ENCODE data around the gene NDUFA7.
"Not testable (repeated sequence)": the region's sequence is repeated elsewhere in the genome, so short reads cannot be mapped to it uniquely, and the experiment has no call there.

Gene NDUFA7

GRCh38 chr19:8341504-8341903 is 20.3 kb upstream of the NDUFA7 start:
- DNase-seq (ENCODE audit: low read depth): not testable (repeated sequence)

GRCh38 chr19:8340341-8341096 is 19.3 kb upstream of the NDUFA7 start:
- no peak for DNase-seq (ENCODE audit: low read depth)

DNA sequence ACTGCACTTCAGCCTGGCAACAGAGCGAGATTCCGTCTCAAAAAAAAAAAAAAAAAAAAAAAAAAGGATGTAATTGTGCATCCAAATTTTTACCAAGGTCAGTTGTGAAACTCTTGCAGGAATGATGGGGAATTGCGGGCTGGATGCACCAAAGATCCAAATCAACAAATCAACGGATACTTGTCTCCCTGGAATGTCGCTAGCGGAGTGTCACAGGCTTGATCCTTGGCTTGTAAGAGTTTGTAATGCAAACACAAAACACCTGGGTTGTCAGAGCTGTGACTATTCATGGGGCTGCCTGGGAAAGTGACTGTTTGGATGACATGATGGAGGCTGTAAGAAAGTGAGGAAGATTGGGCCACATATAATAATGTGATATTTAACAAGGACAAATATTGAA is 17.7 kb upstream of the NDUFA7 start:
- no peak for DNase-seq (ENCODE audit: low read depth)

GRCh38 chr19:8337728-8338127 is 16.6 kb upstream of the NDUFA7 start:
- no peak for DNase-seq (ENCODE audit: low read depth)

DNA sequence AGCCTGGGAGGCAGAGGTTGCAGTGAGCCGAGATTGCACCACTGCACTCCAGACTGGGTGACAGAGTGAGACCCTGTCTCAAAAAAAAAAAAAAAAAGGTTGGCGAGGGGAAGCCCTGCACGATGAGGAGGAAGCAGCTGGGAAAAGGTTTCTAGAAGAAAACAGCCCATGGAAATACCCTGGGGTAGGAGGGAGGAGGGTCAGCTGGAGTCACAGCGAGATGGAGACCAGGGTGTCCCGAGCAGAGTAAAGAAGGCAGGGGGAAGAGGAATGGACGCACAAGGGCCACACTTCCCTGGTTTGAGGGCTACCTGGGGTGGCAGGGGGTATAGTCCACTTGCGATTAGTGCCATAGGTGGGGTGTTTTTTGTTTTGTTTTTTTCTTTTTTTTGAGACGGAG is 15.5 kb upstream of the NDUFA7 start:
- DNase-seq (ENCODE audit: low read depth): no peak

DNA sequence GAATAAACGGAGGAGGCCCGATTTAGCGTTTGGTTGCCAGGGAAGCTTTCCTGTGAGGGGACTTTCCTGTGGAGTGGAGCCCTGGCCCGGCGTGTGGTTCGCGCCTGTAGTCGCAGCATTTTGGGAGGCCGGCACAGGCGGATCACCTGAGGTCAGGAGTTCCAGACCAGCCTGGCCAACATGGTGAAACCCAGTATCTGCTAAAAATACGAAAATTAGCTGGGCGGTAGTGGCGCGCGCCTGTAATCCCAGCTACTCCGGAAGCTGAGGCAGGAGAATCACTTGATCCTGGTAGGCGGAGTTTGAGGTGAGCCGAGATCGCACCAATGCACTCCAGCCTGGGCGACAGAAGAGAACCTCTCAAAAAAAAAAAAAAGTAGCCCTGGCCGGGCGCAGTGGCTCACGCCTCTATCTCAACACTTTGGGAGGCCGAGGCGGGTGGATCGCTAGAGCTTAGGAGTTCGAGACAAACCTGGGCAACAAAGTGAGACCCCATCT is 14.9 kb upstream of the NDUFA7 start:
- no peak for DNase-seq (ENCODE audit: low read depth)

GRCh38 chr19:8335343-8336071 is 14.3 kb upstream of the NDUFA7 start:
- no peak for DNase-seq (ENCODE audit: low read depth)

DNA sequence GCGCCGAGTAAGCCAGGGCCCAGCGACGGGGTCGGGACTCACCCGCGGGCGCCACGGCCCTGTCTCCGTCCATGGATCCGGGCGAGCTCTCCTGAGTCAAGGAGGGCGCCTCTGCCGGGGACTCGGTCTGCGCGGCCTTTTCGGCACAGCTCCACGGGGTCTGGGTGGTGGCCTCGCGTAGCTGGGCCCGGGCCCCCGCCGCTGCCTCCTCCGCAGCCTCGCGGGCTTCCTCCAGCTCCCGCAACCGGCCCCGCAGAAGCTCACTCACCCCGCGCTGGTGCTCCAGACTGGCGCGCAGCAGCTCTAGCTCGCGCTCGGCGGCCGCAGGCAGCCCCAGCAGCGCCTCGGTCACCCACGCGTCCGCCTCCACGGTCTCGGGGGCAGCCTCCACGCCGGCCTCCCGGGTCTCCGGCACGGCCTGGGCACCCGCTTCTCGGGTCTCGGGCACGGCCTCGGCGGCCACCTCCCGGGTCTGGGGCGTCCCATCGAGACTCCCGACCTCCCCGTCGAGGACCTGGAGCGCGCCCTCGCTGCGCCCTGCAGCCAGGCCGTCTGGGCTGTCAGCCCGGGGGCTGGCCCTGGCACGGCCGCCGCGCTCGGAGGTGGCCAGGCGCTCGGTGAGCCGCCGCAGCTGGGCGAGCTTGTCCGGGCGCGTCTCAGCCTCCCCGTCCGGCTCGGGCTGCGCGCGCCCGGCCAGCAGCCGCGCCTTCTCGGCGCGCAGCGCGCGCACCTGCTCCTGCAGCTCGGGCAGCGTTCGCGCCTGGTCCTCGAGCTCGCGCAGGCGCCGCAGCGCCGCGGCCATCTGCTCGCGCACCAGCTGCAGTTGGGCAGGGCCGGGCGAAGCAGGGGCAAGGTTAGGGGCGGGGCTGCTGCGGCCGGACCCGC is 13.5 kb upstream of the NDUFA7 start:
- no peak for DNase-seq (ENCODE audit: low read depth)

DNA sequence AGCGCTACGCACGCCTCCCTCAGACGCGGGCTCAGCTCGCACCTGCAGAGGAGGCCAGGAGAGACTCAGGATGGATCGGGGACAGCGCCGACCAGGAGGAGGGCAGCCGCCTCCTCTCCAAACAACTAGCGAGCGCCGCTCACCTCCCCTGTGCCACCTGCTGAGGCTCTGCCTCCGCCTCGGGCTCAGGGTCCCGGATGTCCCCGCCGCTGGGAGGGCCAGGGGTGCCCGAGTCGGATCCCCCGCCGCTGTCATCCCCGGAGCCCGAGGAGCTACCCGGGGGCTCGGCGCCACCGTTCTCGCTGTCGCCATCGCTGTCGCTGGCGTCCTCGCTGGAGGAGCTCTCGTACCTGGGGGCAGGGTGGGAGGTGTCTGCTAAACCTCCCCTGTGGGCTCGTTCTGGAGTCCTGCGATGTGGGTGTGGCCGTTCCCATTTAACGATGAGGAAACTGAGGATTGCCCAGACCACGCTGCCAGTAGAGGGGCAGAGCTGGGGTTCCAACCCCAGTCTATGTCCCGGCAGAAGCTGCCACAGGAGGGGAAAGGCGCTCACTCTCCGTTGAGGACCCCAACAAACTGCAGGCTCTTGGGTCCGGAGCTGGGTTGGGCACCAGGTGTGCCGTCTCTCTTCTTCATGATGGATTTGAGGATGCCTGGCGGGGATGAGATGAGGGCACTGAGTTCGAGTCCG is 12.7 kb upstream of the NDUFA7 start:
- DNase-seq (ENCODE audit: low read depth): no peak

DNA sequence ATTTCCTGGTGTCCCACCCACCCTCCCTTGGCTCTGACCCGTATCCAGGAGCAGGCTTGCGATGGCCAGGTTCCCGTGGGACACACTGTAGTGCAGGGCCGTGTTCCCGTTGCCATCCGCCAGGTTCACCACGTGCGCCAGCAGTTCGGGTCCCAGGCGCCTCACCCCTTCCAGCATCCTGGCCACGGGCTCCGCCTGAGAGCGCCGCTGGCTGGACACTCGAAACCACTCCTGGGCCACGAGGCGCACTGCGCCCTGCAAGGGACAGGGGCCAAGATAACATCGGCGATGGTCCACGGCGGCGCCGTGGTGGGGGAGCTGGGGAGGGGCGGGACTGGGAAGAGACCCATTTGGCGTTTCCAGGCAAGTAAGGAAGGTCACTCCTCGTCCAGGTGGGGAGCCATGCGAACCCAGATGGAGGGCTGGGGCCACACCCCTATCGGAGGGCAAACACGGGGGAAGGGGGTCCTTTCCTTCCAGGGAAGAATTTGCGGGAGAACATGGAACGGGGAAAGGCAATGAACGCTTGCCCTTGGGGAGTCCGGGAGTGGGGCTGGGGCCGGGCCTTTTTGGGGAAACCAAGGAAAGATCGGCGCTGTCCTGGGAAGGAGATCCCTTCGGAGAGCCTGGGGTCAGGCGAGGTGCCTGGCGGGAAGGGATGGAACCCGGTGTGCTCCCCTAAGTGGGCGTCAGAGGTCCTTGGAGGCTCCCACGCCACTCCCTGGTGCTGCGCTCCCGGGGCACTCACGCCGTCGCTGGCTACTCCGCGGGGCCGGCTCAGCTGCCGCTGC is 12.0 kb upstream of the NDUFA7 start:
- no peak for DNase-seq (ENCODE audit: low read depth)

DNA sequence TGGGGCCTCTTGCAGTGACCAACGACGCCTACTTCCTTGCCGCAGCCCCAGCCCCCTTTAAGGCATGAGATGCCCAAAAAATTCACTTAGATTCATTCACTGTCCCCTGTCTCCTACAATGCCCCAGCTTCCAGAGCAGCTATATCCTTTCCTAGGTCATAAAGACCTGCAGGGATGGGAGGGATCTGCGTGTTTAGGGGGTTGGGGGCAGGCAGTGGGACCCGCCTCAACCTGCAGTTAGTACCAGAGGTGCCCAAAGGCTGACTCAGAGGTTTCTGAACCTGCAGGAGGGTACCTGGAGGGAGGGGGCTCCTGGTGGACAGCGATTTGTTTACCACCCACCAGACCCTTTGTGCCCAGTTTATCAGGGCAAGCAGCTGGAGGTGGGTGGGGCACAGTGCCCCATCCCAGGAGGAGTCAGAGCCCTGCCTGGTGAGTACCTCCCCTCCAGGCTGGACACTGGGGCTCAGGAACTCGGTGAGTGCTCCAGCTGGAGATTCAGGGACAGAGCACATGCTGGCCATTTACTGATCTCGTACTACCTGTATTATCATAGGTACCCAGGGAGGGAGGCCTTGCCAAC is 10.2 kb upstream of the NDUFA7 start:
- DNase-seq (ENCODE audit: low read depth): no peak

GRCh38 chr19:8329996-8330395 is 8.8 kb upstream of the NDUFA7 start:
- no peak for DNase-seq (ENCODE audit: low read depth)

DNA sequence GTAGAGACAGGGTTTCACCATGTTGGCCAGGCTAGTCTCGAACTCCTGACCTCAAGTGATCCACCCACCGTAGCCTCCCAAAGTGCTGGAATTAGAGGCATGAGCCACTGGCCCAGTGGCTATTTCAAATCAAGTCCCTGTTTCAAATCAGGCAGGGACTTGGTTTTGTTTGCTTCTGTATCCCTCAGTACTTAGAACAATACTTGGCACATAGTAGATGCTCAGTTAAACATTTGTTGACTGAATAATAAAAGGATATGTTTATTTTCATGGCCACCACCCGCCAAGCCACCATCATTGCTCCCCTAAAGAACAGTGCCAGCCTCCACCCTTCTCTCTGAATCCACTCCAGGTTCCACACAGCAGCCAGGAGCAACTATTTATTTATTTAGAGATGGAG is 4.3 kb upstream of the NDUFA7 start:
- no peak for DNase-seq (ENCODE audit: low read depth)

GRCh38 chr19:8324186-8325050 is 3.2 kb upstream of the NDUFA7 start:
- no peak for DNase-seq (ENCODE audit: low read depth)

- no peak for DNase-seq (ENCODE audit: low read depth)
Observed at GRCh38 chr19:8323781-8324185, 2.6 kb upstream of the NDUFA7 start.

GRCh38 chr19:8322638-8322997 is 1.4 kb upstream of the NDUFA7 start:
- no peak for DNase-seq (ENCODE audit: low read depth)

- DNase-seq (ENCODE audit: low read depth): no peak
Observed at GRCh38 chr19:8321986-8322637, 937 bp upstream of the NDUFA7 start.

GRCh38 chr19:8320564-8321066 is 560 bp downstream of the NDUFA7 start:
- no peak for DNase-seq (ENCODE audit: low read depth)

All from activated T-cell treated with anti-CD3 and anti-CD28 coated beads for 24 hours (primary cell).